Lower leg skin (tissue), 4 donors: Measurements from ENCODE around the gene UBE2V1. TPM values are rescaled to one million over a fixed set of nuclear protein-coding genes. Genes with fewer than 3 reads are reported as not detected.

Source experiments
- DNase-seq, 2 donors: peaks; one replicate each; pipeline ENCODE4 v3.0.0-alpha.2; 2019; ENCODE audit warnings: low spot score in 2 of 2
- H3K4me3 ChIP-seq: fragments of 200-600 bp; sonication (generic); 2 replicates; pipeline ENCODE4 v1.5.1; 2017; ENCODE audit warnings: mild to moderate bottlenecking, low read depth; ENCODE audit not compliant: poor library complexity, severe bottlenecking
- POLR2A ChIP-seq, 2 donors: fragments of 450-650 bp; IDR thresholded peaks; one replicate each; pipeline ENCODE4 v1.6.1; 2016 to 2017; ENCODE audit warnings: antibody characterized with exemption in 2 of 2, mild to moderate bottlenecking in 1 of 2, moderate library complexity in 1 of 2
- WGBS, 2 donors: methylation state at CpG; one replicate each; pipeline ENCODE4 v1.1.5; 2018; 5-methylcytosine and 5-hydroxymethylcytosine counted together
- intact Hi-C: fragments of 100-400 bp; cut with DNase I; formaldehyde crosslinking; loops from one replicate; pipeline ENCODE4 v1.15.0; 2023; ENCODE audit warnings: low total_unique reads
- total RNA-seq, 4 donors: library from RNA; depleted of rRNA; stranded (reverse); fragments of >200 nt; gene quantifications; one replicate each; pipeline ENCODE4 v1.1.0, GENCODE V29; 2016
- TF ChIP-seq, protein P1 (sequence below), 3 donors: fragments of 450-650 bp; IDR thresholded peaks; one replicate each; pipeline ENCODE4 v1.5.1; 2016; ENCODE audit warnings: antibody characterized with exemption in 3 of 3, mild to moderate bottlenecking in 3 of 3, moderate library complexity in 2 of 3

Gene UBE2V1
- total RNA-seq, 4 donors from 2014 or later, result 50.8 to 105 (median 75.6) TPM

DNA sequence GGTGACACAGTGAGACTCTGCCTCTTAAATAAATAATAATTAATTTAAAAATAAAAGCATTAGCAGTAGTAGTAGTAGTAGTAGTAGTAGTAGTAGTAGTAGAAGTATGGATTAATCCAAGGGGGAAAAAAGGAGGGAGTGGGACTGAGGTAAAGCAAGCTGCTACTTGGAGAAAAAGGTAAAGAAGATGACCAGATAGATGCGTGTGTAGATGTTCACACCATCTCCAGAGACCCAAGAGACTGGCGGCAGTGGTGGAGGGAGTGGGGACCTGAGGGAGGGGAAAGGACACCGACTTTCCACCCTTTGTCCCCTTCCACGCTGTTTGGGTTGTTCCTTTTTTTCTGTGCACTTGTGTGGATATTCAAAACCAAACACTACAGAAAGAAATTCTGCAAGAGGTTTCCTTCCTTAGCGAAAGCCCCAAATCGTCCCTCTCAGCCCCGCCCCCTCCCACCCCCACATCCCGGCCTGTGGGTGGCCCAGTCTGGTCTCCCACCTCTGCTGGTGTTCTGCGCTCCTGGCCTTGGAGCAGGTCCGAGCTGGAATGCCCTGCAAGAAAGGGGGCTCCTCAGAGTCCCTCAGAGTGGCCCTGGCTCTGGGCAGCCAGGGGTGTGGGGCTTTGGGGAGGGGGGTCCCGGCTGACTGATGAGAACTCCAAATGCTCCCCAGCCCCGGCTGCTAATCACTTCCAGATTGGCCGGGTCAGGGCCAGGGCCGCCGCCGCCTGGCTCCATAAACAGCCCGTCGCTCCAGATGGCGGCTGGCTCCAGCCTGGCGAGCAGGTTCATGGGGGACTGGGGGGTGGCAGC lies 60.2 kb downstream of the UBE2V1 start:
- 36 to 38% methylated on average over 14 to 16 of the region's 20 CpGs for WGBS, 2 donors
- TF ChIP-seq, protein P1, sequence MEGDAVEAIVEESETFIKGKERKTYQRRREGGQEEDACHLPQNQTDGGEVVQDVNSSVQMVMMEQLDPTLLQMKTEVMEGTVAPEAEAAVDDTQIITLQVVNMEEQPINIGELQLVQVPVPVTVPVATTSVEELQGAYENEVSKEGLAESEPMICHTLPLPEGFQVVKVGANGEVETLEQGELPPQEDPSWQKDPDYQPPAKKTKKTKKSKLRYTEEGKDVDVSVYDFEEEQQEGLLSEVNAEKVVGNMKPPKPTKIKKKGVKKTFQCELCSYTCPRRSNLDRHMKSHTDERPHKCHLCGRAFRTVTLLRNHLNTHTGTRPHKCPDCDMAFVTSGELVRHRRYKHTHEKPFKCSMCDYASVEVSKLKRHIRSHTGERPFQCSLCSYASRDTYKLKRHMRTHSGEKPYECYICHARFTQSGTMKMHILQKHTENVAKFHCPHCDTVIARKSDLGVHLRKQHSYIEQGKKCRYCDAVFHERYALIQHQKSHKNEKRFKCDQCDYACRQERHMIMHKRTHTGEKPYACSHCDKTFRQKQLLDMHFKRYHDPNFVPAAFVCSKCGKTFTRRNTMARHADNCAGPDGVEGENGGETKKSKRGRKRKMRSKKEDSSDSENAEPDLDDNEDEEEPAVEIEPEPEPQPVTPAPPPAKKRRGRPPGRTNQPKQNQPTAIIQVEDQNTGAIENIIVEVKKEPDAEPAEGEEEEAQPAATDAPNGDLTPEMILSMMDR (IDR thresholded peaks at IDR 0.05), result no peak
- TF ChIP-seq POLR2A (IDR thresholded peaks at IDR 0.05), result no peak
- H3K4me3 ChIP-seq, result no peak overlapping the region
- intact Hi-C loops, result no loop called here
- DNase-seq, result no peak

DNA sequence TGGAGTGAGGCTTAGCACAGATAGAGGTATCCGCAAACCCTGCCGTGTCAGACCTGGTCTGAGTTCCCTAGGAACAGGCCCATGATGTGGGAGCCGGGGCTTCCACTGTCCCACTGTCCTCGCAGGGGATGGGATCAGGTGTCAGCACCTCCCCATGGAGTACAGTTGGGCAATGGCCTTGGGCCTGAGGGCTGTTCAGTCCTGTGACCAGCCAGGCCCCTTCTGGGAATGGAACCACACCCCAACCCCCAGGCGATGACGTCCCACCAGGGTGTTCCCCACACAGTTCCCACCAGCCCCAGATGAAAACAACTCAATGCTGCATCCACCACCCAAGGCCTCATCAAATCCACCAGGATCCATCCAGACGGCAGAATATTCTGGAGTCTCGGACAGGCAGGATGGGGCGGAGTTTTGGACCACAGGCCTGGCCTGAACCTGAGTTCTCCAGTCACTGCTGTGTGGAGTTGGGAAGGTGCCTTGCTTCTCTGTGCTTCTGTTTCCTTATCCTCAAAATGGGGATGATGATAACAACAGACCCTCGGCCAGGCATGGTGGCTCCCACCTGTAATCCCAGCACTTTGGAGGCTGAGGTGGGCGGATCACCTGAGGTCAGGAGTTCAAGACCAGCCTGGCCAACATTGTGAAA lies 62.2 kb downstream of the UBE2V1 start:
- intact Hi-C loops, result no loop called here
- TF ChIP-seq POLR2A (IDR thresholded peaks at IDR 0.05), result no peak
- TF ChIP-seq, protein P1 (IDR thresholded peaks at IDR 0.05), result no peak
- H3K4me3 ChIP-seq, result no peak overlapping the region
- peak; percentile 39 to 94 for DNase-seq
- WGBS, 2 donors, result 76 to 81% methylated on average over 11 of the region's 11 CpGs

DNA sequence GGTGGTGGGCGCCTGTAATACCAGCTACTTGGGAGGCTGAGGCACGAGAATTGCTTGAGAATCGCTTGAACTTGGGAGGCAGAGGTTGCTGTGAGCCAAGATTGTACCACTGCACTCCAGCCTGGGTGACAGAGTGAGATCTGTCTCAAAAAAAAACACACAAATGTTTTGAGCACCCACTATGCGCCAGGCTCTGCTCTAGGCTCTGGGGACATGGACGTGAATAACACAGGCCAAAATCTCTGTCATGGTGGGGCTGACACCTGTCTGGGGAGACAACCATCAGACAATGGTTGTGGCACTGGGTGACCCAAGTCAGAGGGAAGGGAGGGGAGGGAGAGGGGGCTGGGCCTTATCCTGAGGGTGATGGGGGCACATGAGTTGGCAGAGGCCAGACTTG lies 62.7 kb downstream of the UBE2V1 start:
- no peak overlapping the region for H3K4me3 ChIP-seq
- TF ChIP-seq, protein P1 (IDR thresholded peaks at IDR 0.05), result no peak
- TF ChIP-seq POLR2A (IDR thresholded peaks at IDR 0.05), result no peak
- no peak for DNase-seq
- intact Hi-C loops, result no loop called here
- WGBS, 2 donors, result 97 to 98% methylated on average over 5 of the region's 5 CpGs

DNA sequence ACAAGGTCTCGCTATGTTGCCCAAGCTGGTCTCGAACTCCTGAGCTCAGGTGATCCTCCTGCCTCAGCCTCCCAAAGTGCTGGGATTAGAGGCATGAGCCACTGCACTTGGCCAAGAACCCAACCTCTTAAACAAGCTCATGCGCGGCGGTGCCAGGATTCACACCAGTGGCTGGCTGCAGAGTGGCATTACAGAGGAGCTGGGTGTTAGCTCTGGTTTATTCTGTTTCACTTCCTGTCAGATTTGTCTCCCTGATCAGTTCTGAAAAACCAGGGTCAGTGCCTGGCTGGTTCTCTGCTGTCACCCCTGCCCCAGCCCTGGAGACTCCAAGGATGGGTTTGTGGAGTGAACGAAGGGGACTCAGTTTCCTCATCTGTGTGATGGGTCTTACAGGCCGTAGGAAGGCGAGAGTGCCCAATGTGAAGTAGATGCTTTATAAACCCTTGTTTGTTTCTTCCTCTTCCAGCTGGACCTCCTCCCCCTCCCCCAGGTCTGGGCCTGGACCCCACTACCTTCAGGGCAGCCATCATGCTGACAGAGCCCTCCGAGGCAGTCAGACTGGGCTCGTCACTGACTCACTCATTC lies 63.4 kb downstream of the UBE2V1 start:
- no peak overlapping the region for H3K4me3 ChIP-seq
- intact Hi-C loops, result no loop called here
- DNase-seq, result no peak
- WGBS, 2 donors, result 83 to 90% methylated on average over 10 of the region's 10 CpGs
- TF ChIP-seq POLR2A (IDR thresholded peaks at IDR 0.05), result no peak
- TF ChIP-seq, protein P1 (IDR thresholded peaks at IDR 0.05), result no peak

DNA sequence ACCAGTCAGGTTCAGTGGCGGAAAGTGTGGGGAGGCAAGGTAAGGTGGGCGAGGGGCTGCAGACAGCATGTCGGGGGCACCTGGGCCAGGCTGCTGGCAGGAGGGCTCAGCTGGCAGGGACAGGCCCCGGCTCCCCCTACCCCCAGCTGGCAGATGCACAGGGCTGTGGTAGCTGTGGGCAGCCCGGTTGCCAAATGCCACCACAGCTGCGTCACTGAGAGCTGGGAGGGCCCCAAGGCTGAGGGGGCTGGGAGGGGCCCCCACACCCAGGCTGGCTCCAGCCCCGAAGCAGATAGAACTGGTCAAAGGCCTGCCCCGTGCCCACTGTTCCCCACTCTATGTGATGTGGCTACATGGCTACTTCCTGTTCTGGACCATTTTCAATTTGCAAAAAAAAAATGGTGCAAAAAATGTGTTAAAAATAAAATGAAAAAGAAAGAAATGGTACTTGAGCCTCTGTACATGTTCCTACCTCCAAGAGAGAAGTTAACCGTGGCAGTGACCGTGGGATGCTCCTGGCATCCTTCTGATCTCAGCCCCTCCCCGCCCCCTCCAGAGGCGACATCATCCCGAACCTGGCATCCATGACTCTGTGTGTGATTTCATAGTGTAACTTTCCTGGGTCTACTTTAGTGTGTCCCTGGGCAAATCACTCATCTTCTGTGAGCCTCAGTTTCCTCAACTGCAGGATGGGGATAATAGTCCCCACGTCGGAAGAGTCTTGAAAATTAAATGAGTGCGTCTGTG lies 64.4 kb downstream of the UBE2V1 start:
- intact Hi-C loops, result no loop called here
- DNase-seq, result peak in 1 of 2 donors; percentile 90
- TF ChIP-seq, protein P1 (IDR thresholded peaks at IDR 0.05), result no peak
- no peak for TF ChIP-seq POLR2A (IDR thresholded peaks at IDR 0.05)
- no peak overlapping the region for H3K4me3 ChIP-seq
- 49 to 52% methylated on average over 15 to 16 of the region's 16 CpGs for WGBS, 2 donors
